Measurements from ENCODE around the gene PEX5L.
"Not testable (repeated sequence)": the region's sequence is repeated elsewhere in the genome, so short reads cannot be mapped to it uniquely, and the experiment has no call there.

PEX5L gene

DNA sequence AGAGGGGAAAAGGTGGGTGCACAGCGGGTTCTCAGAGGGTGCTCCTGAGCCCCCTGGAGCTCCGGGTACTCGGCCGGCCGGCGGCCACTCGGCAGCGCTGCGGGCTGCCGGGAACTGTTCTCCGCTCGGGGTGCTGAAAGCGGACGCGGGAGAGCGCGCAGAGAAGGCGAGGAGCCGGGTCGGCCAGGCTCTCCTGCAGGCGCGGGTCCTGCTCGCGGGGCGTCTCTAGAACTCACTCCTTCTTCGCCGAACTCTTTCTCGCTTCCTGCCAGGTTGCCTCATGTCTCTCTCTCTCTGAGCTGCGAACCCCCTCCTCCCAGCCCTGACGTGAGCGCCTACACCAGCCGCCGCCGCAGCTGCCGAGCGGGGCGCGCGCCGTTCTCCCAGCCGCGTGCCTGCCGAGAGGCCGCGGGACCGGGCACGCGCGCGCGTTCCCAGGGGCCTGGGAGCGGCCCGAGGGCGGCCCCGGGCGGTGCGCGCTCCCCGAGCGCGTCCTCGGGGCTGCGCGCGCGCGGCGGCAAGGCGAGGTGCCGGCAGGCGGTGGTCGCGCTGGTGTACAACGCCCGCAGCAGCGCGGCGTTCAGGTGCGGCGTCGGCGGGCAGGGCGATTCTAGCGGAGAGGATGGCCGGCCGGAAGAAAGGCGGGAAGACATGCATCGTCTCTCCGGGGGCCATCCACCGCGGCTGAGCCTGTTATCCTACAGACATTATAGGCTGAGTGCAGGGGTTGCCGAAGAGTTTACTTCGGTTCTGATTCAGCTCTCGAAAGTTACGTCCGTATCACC lies at the start of gene PEX5L:
TSS of gene PEX5L (minus strand) at position 267 of the 785 bp plus-strand sequence. CDS start 338 bp downstream, outside the sequence.
- peak; percentile 13 to 21 for DNase-seq (ENCODE audit: low read depth in 2 of 2)

DNA sequence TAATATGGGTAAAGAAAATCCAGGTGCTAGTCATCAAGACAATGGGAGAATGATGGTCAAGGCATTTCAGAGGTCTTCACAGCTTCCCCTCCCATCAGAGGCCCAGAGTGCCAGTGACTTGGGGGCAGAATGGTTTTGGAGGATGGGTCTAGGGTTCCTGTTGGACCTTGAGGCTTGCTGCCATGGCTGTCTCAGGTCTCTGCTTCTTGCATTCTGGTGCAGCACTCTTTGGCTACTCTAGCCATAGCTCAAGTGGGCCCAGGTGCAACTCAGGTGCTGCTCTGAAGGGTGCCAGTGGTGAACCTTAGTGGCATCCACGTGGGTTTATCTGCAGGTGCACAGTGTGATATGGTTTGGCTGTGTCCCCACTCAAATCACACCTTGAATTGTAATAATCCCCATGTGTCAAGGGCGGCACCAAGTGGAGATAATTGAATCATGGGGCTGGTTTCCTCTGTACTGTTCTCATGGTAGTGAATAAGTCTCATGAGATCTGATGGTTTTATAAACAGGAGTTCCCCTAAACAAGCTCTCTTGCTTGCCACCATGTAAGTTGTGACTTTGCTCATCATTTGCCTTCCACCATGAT lies 48.5 kb upstream of the PEX5L start:
- no peak for DNase-seq (ENCODE audit: low read depth in 2 of 2)

DNA sequence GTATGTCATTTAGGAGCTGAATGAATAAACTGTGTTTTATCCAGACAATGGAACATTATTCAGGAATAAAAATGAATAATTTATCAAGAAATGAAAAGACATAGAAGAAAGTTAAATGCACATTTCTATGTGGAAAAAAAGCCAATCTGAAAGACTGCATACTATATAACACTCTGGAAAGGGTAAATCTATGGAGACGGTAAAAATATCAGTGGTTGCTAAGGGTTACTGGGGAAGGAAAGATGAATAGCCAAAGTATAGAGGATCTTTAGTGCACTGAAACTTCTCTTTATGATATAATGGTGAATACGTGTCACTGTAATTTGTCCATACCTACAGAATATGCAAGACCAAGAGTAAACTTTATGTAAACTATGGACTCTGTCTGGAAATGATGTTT lies 46.0 kb upstream of the PEX5L start:
- no peak for DNase-seq (ENCODE audit: low read depth in 2 of 2)

DNA sequence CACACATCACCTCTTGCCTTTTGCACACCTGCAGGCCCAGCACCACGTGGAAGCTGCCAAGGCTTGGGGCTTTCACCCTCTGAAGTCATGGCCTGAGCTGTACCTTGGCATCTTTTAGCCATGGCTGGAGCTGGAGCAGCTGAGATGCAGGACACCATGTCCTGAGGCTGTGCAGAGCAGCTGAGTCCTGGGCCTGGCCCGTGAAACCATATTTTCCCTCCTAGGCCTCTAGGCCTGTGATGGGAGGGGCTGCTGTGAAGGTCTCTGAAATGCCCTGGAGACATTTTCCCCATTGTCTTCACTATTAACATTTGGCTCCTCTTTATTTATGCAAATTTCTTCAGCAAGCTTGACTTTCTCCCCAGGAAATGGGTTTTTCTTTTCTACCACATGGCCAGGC lies 41.9 kb upstream of the PEX5L start:
- DNase-seq (ENCODE audit: low read depth in 2 of 2), result no peak

GRCh38 chr3:180073561-180073960 lies 36.8 kb upstream of the PEX5L start:
- no peak for DNase-seq (ENCODE audit: low read depth in 2 of 2)

DNA sequence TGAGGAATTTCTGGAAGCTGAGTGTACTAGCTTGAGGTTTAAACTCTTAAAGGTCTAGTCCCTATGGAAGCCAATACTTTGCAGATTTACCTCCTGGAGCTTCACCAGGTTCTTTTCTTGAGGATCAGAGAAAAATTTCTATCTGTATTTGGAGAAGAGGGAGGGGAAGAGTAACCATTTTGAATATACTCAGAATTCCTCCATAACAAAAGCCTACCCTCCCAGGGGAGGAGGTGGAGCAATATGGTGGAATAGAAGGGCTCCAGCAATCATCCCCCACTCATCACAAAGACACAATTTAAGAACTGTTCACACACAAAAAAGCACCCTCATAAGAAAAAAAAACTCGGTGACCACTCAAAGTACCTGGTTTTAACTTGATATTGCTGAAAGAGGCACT lies 36.0 kb upstream of the PEX5L start:
- no peak for DNase-seq (ENCODE audit: low read depth in 2 of 2)

GRCh38 chr3:180070925-180071324 lies 34.2 kb upstream of the PEX5L start:
- DNase-seq (ENCODE audit: low read depth in 2 of 2), result no peak

GRCh38 chr3:180068023-180068422 lies 31.3 kb upstream of the PEX5L start:
- no peak for DNase-seq (ENCODE audit: low read depth in 2 of 2)

DNA sequence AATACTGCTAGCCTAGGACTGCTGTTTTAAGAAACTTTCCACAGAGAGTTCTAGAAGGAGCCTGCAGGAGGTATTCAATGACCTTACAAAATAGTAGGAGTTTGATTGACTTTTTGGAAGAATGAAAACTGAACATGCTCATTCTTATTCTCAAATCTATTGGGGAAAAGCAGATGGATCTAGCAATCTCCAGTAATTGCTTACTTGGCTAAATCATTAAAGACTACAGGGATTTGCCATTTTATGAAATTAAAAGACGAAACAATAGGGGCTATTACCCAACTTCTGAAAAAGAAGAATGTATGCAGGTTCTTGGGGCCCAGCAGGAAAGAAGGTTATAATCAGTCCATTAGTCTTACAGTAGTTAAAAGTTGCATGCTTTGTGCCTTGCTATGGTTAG lies 29.9 kb upstream of the PEX5L start:
- no peak for DNase-seq (ENCODE audit: low read depth in 2 of 2)

DNA sequence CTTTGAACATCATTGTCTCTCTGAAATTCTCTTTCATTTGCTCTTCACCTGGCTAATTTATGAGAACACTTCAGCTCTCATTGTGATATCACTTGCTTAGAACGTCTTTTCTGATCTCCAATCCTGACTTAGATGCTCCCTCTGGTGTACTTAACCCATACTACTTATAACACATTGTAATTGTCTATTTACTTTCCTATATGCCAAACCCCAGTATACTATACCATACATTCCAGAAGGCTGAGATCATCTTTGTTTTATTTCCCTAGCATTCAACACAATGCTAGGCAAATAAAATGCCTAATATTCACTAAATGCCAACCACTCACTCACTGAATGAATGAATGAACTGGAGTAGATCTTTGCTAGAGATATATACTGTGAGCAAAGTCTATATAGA lies 27.0 kb upstream of the PEX5L start:
- no peak for DNase-seq (ENCODE audit: low read depth in 2 of 2)

- no peak for DNase-seq (ENCODE audit: low read depth in 2 of 2)
These were observed 26.0 kb upstream of the PEX5L start for GRCh38 chr3:180062771-180063170.

GRCh38 chr3:180059356-180059755 lies 22.6 kb upstream of the PEX5L start:
- DNase-seq (ENCODE audit: low read depth in 2 of 2), result no peak

GRCh38 chr3:180058238-180058637 lies 21.5 kb upstream of the PEX5L start:
- DNase-seq (ENCODE audit: low read depth in 2 of 2), result no peak

GRCh38 chr3:180055656-180056055 lies 18.9 kb upstream of the PEX5L start:
- not testable (repeated sequence) for DNase-seq (ENCODE audit: low read depth in 2 of 2)

- DNase-seq (ENCODE audit: low read depth in 2 of 2), result no peak
These were observed 12.7 kb upstream of the PEX5L start for GRCh38 chr3:180049391-180049790.

DNA sequence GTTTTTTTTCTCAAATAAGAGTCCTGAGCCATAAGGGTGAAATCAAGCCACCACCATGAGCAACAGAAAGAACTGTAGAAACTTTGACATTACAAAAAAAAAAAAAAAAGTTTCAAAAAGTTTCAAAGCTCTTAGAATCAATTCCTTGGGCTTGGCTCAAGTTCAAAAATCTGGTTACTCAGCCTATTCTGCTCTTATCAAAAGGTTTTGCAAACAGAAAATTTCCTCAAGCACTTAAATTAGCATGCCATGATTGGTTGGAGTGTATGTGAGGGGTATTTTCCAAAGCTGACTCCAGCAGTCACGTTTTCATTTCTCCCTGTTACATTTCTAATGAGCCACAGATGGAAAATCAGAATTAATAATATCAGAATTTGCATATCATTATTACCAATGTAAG lies 12.1 kb upstream of the PEX5L start:
- DNase-seq (ENCODE audit: low read depth in 2 of 2), result no peak

DNA sequence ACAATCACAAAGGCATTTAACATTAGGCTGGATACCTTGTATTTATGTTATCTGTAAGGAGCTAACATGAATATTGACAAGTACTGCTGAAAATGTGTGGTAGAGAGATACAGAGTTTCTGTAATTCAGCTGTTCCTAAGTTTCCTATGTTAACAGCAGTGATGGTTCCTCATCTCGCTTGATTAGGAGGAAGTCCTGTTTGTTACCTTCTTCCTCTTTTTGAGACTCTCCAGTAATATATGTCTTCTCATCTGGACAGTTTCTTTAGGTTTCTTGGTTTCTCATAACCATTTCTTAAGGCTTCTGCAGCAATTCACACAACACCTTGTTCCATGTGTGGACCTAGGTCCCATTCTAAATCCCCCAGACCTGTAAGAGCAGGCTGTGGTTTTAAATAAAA lies 11.4 kb upstream of the PEX5L start:
- DNase-seq (ENCODE audit: low read depth in 2 of 2), result no peak

GRCh38 chr3:180040966-180041365 lies 4.2 kb upstream of the PEX5L start:
- DNase-seq (ENCODE audit: low read depth in 2 of 2), result no peak

- no peak for DNase-seq (ENCODE audit: low read depth in 2 of 2)
These were observed 556 bp downstream of the PEX5L start for GRCh38 chr3:180036092-180036670.

GRCh38 chr3:180026997-180027396 lies 9.7 kb downstream of the PEX5L start:
- no peak for DNase-seq (ENCODE audit: low read depth in 2 of 2)

GRCh38 chr3:180018543-180018942 lies 18.2 kb downstream of the PEX5L start:
- no peak for DNase-seq (ENCODE audit: low read depth in 2 of 2)

DNA sequence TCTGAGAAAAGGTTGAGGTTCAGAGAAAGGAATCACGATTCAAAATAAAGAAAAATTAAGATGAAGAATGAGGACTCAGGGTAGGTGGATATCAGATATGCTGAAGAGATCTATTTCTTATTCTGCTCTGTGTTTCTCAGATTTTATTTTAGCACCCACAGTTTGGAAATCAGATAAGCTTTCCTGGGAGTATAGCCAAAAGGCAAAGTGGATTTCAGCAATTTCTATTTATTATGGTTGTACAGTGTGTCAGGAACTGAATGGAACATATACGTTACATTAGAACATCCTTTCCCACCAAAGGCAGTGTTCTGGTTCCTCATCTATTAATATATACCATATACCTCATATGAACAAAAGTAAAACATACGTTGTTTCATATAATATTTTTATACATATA lies 18.9 kb downstream of the PEX5L start:
- no peak for DNase-seq (ENCODE audit: low read depth in 2 of 2)

DNA sequence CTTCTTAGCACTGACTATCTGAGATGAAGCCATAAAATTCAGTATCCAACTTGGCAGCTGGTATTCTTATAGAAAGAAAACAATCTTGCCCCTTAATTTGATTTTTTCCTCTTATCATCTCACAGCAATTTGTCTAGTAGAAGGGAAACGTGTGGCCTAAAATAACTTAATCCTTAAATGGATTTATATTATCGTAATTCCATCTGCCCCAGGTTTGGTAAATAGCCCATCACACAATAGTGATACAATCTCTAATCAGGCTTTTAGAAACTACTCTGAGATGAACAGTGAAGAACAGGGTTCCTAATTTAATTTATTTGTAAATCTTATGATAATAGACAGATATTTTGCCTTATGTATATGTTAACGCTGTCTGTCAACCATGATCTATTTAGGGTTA lies 24.8 kb downstream of the PEX5L start:
- no peak for DNase-seq (ENCODE audit: low read depth in 2 of 2)

Data from stimulated activated CD8-positive, alpha-beta memory T cell treated with anti-CD3 and anti-CD28 coated beads, Interleukin-15, amount 100 ng/mL, for 48 hours (primary cell).